Measurements from ENCODE around the gene IDE.

DNA sequence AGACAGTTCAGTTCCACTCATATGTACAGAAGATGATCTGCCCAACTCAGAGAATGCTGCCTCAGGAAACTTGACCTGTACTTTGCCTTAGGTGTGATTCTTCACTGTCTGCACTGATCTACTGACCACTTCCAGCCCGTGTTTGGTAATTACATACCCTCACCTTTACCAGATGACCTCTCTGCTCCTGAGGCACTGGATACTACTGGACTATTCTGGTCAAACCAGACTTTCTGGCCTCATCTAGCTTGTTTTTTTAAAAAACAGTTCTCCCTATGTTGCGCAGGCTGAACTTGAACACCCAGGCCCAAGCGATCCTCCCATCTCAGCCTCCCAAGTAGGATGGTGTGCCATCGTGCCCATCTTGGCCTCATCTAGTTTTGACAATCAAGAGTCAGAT, 26.2 kb downstream of the IDE start:
- TF ChIP-seq, protein P1, sequence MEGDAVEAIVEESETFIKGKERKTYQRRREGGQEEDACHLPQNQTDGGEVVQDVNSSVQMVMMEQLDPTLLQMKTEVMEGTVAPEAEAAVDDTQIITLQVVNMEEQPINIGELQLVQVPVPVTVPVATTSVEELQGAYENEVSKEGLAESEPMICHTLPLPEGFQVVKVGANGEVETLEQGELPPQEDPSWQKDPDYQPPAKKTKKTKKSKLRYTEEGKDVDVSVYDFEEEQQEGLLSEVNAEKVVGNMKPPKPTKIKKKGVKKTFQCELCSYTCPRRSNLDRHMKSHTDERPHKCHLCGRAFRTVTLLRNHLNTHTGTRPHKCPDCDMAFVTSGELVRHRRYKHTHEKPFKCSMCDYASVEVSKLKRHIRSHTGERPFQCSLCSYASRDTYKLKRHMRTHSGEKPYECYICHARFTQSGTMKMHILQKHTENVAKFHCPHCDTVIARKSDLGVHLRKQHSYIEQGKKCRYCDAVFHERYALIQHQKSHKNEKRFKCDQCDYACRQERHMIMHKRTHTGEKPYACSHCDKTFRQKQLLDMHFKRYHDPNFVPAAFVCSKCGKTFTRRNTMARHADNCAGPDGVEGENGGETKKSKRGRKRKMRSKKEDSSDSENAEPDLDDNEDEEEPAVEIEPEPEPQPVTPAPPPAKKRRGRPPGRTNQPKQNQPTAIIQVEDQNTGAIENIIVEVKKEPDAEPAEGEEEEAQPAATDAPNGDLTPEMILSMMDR (IDR thresholded peaks at IDR 0.05) = no peak
- TF ChIP-seq POLR2A (IDR thresholded peaks at IDR 0.05) = no peak

All from tibial nerve (tissue), 3 donors.